AG08396 (cell line): ENCODE results near the gene PDGFA.

Source experiments
- DNase-seq: peaks from one replicate; pipeline ENCODE4 v3.0.0; 2012; ENCODE audit warnings: low spot score, mixed read lengths

PDGFA gene

DNA sequence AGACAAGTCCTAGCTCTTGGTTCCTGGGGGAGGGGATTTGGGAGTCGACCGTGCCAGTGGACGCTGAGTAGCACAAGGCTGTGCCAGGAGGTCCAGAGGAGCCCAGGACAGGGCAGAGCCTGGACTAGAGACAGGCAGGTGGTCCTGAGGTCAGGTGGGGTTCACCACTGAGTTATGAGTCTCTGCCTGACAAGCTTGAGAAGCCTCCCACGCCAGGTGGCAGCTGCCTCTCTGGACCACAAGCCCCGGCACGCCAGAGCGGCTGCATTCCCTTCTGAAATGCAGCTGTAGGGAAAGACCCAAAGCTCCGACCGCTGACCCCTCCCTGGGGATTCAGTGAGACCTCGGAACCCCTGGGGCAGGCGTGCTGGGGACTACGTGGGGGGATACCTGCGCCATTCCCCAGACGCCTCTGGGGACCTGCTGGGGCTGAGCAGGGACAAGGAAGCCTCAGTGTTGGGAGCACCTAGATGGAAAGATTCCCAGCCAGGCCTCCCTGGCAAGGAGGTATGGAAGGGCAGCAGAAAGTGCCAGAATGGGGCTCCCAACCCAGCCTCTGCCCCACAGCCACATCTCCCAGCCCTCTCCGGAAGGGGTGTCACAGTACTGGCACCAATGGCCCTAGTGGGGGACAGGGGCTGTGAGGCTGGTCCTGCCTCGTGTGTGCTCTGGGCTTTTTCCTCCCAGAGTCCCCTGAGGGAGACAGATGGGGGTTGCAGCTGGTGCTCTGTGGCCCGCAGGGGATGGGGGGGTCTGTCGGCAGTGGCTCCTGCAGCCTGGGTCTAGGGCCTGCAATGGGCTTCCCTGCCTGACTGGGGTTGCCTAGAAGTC lies 29.0 kb downstream of the PDGFA start:
- no peak for DNase-seq

DNA sequence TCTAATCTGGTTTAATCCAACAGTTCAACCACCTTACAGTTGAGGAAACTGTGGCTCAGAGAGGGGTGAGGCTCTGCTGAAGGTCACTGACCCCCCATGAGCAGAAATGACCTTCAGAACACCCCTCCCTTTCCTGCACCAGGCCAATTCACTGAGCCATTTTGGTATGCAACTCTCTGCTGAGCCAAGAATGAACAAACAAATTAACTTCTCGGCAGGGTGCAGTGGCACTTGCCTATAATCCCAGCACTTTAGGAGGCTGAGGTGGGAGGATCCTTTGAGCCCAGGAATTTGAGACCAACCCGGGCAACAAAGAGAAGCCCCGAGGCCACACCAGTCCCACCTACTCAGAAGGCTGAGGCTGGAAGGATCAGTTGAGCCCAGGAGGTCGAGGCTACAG lies 29.8 kb downstream of the PDGFA start:
- no peak for DNase-seq

DNA sequence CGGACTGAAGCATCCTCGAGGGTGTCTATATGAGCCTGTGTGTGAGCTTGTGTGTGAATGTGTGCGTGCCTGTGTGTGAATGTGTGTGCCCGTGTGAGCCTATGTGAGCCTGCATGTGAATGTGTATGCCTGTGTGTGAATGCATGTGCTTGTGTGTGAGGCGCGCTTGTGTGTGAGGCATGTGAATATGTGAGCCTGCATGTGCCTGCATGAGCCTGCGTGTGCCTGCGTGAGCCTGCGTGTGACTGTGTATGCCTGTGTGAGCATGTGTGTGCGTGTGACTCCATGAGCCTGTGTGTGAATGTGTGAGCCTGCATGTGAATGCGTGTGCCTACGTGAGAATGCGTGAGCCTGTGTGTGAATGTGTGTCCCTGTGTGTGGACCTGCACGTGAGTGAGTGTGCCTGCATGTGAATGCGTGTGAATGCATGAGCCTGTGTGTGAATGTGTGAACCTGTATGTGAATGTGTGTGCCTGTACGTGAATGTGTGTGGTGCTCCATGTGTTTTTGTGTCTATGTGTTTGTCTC lies 33.4 kb downstream of the PDGFA start:
- no peak for DNase-seq

GRCh38 chr7:485188-486081 lies 34.2 kb downstream of the PDGFA start:
- no peak for DNase-seq

- DNase-seq, result no peak
These were observed 35.1 kb downstream of the PDGFA start for GRCh38 chr7:484356-485101.

GRCh38 chr7:483656-484355 lies 35.8 kb downstream of the PDGFA start:
- no peak for DNase-seq

- DNase-seq, result no peak
These were observed 37.0 kb downstream of the PDGFA start for GRCh38 chr7:482521-483083.

DNA sequence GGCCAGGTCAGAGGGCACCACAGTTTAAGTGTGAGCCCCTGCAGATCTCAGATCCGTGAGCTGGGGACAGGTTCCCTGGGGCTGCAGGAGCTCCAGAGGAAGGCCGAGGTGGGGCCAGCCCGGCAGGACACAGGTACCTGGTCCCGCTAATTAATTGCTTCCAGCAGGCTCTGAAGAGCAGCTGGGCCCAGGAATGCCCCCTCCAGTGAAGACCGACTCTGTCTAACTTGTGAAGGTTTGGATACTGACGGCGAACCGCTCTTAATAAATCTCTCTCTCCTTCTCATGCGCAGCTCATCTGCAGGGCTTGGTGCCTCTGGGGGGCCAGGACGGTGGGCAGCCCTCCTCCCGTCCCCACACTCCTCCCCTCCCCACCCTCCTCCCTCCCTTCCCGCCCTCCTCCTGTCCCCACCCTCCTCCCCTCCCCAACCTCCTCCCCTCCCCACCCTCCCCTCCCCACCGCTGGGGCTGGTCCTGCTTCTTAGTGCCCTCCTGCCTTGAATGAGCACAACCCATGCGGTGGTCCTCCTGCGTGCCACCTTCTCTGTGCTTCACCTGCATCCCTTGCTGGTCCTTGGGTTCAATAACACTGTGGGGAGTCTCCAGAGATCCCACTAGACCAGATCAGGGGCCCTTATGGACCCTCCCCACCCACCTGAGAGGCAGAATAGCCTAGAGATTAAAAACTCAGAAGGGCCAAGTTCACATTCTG lies 38.3 kb downstream of the PDGFA start:
- no peak for DNase-seq

GRCh38 chr7:480531-481218 lies 39.0 kb downstream of the PDGFA start:
- no peak for DNase-seq

GRCh38 chr7:479948-480499 lies 39.6 kb downstream of the PDGFA start:
- no peak for DNase-seq

- no peak for DNase-seq
These were observed 40.3 kb downstream of the PDGFA start for GRCh38 chr7:479115-479947.

DNA sequence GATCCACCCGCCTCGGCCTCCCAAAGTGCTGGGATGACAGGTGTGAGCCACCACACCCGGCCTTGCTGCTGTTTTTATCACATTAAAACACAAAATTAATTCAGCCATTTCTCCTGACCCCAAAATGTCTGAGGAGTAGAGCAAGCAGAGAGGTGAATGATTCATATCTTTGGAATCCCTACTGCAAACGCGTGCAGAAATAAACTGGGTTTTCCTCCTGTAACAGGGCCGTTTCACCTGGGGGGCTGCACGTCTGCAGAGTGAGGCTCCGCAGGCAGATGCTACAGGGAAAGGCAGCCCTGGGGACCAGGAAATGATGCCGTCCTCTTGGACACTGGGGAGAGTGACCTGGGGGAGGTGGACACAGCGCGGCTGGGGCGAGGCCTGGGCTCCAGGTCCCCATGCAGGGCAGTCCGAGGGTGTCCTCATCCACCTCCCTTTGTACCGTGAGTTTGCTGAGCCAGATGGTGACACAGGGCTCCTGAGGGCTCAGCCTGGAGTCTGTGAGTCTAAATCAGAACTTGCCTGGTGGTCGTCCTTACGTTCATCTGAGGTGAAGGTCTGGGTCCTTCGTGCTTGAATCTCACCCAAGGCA lies 41.9 kb downstream of the PDGFA start:
- DNase-seq, result no peak

DNA sequence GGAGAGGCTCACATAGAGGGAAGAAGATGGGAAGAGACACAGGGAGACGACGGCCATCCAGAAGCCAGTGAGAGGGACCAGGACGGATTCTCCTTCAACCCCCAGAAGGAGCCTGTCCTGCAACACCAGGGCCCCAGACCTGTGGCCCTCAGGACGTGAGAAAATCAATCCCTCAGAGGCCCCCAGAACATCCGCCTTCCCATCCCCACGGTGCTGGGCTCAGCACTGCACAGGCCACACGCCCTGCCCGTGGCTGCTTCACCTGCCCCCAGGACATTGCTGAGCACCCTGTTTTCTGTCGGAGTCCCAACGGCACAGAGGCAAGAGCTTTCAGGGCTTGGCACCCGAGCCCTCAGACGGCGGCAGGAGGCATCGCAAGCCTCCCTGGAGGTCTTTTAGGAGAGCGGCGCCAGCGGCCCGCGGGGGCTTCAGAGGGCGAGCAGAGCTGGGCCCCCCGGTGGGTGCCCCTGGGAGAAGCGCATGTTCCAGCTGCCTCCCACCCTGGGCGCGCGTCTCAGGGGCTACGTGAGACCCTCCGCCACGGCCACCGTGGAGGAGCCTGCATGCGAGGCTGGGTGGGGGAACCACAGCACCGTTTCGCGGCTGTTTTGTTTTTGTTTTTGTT lies 42.8 kb downstream of the PDGFA start:
- no peak for DNase-seq

DNA sequence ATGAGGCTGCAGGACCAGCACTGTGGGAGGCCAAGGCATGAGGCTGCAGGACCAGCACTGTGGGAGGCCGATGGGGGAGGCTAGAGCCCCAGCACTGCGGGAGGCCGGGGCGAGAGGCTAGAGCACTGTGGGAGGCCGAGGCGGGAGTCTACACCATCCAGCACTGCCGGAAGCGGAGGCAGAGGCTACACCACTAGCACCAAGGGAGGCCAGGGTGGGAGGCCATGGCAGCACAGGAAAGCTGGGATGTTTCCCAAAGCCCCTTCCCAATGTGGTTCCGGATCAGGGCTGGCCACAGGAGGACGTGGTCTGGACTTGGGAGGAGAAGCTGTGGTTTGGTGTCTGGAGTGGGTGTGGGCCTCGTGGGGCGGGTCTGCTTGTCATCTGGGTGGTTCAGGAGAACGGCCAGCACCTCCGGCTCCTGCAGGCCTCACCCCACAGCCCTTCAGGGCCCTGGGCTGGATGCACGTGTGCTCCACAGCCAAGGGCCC lies 43.6 kb downstream of the PDGFA start:
- DNase-seq, result no peak

- no peak for DNase-seq
These were observed 44.3 kb downstream of the PDGFA start for GRCh38 chr7:475425-475728.

DNA sequence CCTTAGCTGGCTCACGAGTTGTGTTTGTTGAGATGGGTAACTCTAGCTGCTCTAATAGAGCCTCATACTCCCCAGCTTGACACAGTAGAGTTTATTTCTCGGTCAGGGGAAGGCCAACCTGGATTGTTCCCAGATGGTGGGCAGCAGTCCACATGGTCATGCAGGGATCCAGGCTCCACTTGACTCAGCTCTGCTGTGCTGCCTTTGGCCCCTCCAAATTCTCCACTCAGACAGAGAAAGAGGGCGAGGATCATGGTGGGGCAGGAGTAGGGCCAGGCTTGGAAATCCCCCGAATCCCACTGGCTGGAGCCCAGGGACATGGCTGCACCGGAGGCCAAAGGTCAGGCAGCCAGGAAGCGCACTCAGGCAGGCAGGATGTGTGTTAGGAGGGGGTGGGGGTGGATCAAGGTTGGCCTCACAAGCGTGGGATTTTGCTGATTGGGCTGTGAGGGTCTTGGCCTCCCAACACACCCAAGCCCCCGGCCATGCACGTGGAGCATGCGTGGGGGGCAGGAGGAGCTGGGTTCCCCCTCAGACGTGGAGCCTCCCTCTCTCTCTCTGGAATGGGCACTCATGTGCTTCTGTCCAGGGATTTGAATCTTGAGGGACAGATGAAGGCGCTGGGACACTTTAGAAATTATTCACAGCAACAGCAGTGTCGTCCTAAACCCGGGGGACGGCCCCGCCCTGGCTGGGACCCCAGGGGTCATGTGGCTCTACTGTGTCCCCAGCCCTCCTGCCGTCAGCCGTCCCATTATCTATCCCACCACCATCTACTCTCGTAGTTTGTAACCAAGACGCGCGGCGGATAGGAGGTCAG lies 44.8 kb downstream of the PDGFA start:
- DNase-seq, result no peak
